ENCODE data around the gene OLA1. TPM values are rescaled to one million over a fixed set of nuclear protein-coding genes. Genes with fewer than 3 reads are reported as not detected.

OLA1 gene
- total and polyA plus RNA-seq, 9 of the 15 experiments (the other 6 are each of a cell fraction or from before 2014, with no cell fraction given) = 208 to 353 (median 225) TPM

DNA sequence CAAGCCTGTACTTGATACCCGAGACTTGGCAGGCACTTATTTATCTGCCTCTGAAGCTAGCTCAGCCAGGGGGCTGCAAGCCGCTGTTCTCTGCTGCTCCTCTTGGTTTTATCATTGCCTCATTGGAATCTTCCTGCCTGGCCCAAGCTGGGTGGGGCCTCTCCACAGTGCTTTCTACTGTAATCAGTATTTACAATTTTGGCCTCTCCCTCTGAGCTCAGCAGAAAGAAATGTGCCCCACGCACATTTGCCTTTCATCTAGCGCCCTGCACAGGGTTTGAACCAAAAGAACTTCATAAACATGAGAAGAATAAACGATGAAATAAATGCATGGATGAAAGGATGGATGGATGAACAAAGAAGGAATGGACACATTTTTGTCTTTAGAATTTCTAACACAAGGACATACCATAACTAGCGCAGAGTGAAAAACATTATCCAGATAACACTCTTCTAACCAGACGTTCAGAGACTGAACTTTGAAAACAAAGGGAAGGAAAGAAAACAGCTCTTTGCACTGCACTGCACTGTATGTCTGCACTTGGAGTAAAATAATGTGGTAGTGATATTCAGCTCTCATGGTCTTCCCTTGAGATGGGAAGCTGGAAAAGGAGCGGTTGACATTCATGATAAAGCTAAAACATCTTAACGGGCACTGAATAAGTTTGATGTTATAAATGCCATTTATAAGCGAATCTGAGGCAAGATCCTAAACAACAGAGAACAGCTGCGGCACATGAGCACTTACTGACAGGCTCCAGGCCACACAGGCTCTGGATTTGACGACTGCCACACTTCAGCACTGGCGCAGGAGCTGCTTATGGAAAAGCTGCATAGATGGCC lies 196.4 kb downstream of the OLA1 start (continued):
- TF ChIP-seq BRF1 (IDR thresholded peaks at IDR 0.05; ENCODE audit: borderline replicate concordance, extremely low read depth, insufficient read length) (no peak), MNT (conservative IDR thresholded peaks at IDR 0.05) (peak in 1 of 2 experiments; percentile 35; a peak in 3 of 4 replicates), RBM25 (IDR thresholded peaks at IDR 0.05; ENCODE audit: low read depth, low read length, severe bottlenecking) (no peak), BRD9 (IDR thresholded peaks at IDR 0.05; ENCODE audit: low read depth, partially characterized antibody) (peak; percentile 27), STAT5B (CRISPR knock-in tag; IDR thresholded peaks at IDR 0.05) (no peak), MTA1 (IDR thresholded peaks at IDR 0.05; ENCODE audit: borderline replicate concordance) (peak; percentile 32; the same call in 1 of the 2 replicates), EZH2 (IDR thresholded peaks at IDR 0.05; ENCODE audit: borderline replicate concordance, low read depth, low read length) (no peak), CTBP1 (IDR thresholded peaks at IDR 0.05; ENCODE audit: borderline replicate concordance) (peak; percentile 83), ZNF224 (CRISPR knock-in tag; IDR thresholded peaks at IDR 0.05) (no peak), ATF3 (IDR thresholded peaks at IDR 0.05) (peak; percentile 69), ATF3 (CRISPR knock-in tag; conservative IDR thresholded peaks at IDR 0.05) (0 out of 2 replicates have a peak, but pooled peaks have one; percentile 49), TEAD4 (IDR thresholded peaks at IDR 0.05; ENCODE audit: low read length) (peak; percentile 51), TEAD4 (CRISPR knock-in tag; IDR thresholded peaks at IDR 0.05; ENCODE audit: borderline replicate concordance) (no peak), RAD21 (CRISPR knock-in tag; conservative IDR thresholded peaks at IDR 0.05 in 1 of 2, IDR thresholded peaks at IDR 0.05 in 1 of 2) (peak in 1 of 2 experiments; percentile 30; a peak in 3 of 4 replicates), NCOR1 (IDR thresholded peaks at IDR 0.05) (no peak), HDAC2 (IDR thresholded peaks at IDR 0.05) (peak; percentile 53), CBFA2T2 (conservative IDR thresholded peaks at IDR 0.05) (0 out of 2 replicates have a peak, but pooled peaks have one; percentile 22), TRIM24 (IDR thresholded peaks at IDR 0.05) (no peak), ZNF282 (CRISPR knock-in tag; IDR thresholded peaks at IDR 0.05) (no peak)
- TF ChIP-seq, protein P1, sequence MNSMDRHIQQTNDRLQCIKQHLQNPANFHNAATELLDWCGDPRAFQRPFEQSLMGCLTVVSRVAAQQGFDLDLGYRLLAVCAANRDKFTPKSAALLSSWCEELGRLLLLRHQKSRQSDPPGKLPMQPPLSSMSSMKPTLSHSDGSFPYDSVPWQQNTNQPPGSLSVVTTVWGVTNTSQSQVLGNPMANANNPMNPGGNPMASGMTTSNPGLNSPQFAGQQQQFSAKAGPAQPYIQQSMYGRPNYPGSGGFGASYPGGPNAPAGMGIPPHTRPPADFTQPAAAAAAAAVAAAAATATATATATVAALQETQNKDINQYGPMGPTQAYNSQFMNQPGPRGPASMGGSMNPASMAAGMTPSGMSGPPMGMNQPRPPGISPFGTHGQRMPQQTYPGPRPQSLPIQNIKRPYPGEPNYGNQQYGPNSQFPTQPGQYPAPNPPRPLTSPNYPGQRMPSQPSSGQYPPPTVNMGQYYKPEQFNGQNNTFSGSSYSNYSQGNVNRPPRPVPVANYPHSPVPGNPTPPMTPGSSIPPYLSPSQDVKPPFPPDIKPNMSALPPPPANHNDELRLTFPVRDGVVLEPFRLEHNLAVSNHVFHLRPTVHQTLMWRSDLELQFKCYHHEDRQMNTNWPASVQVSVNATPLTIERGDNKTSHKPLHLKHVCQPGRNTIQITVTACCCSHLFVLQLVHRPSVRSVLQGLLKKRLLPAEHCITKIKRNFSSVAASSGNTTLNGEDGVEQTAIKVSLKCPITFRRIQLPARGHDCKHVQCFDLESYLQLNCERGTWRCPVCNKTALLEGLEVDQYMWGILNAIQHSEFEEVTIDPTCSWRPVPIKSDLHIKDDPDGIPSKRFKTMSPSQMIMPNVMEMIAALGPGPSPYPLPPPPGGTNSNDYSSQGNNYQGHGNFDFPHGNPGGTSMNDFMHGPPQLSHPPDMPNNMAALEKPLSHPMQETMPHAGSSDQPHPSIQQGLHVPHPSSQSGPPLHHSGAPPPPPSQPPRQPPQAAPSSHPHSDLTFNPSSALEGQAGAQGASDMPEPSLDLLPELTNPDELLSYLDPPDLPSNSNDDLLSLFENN (IDR thresholded peaks at IDR 0.05; ENCODE audit: low read depth in 2 of 2, low read length in 2 of 2) = 0 out of 4 replicates have a peak, but pooled peaks of 1 of the 2 experiments have one; percentile 25
- TF ChIP-seq, protein P2, sequence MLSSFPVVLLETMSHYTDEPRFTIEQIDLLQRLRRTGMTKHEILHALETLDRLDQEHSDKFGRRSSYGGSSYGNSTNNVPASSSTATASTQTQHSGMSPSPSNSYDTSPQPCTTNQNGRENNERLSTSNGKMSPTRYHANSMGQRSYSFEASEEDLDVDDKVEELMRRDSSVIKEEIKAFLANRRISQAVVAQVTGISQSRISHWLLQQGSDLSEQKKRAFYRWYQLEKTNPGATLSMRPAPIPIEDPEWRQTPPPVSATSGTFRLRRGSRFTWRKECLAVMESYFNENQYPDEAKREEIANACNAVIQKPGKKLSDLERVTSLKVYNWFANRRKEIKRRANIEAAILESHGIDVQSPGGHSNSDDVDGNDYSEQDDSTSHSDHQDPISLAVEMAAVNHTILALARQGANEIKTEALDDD (IDR thresholded peaks at IDR 0.05) = peak; percentile 16; the same call in 1 of the 2 replicates

All from K562 (cell line).